GM19463 (cell line): ENCODE measurements around the gene GPR17.

Experiments used
- ATAC-seq: cut with Tn5 transposase; IDR thresholded peaks from one replicate; pipeline ENCODE4 v1.9.1; 2021; ENCODE audit warnings: mild to moderate bottlenecking, moderate library complexity; ENCODE audit not compliant: unreplicated experiment

Gene GPR17

GRCh38 chr2:127652786-127653357 lies 6.9 kb downstream of the GPR17 start:
- ATAC-seq: no peak

GRCh38 chr2:127653421-127654083 lies 7.6 kb downstream of the GPR17 start:
- no peak for ATAC-seq

- ATAC-seq: no peak
Observed at GRCh38 chr2:127654084-127654837, 8.3 kb downstream of the GPR17 start.

- no peak for ATAC-seq
Observed at GRCh38 chr2:127654838-127655175, 8.9 kb downstream of the GPR17 start.

- no peak for ATAC-seq
Observed at GRCh38 chr2:127655209-127656073, 9.5 kb downstream of the GPR17 start.

- no peak for ATAC-seq
Observed at GRCh38 chr2:127656569-127657231, 10.7 kb downstream of the GPR17 start.

GRCh38 chr2:127657232-127657595 lies 11.3 kb downstream of the GPR17 start:
- ATAC-seq: no peak

GRCh38 chr2:127658146-127658545 lies 12.2 kb downstream of the GPR17 start:
- no peak for ATAC-seq

- no peak for ATAC-seq
Observed at GRCh38 chr2:127658641-127659407, 12.9 kb downstream of the GPR17 start.

GRCh38 chr2:127659408-127660290 lies 13.7 kb downstream of the GPR17 start:
- no peak for ATAC-seq

- ATAC-seq: no peak
Observed at GRCh38 chr2:127660291-127660578, 14.3 kb downstream of the GPR17 start.

- no peak for ATAC-seq
Observed at GRCh38 chr2:127661072-127661649, 15.2 kb downstream of the GPR17 start.

- no peak for ATAC-seq
Observed at GRCh38 chr2:127661949-127662510, 16.1 kb downstream of the GPR17 start.

GRCh38 chr2:127662937-127663565 lies 17.1 kb downstream of the GPR17 start:
- no peak for ATAC-seq

- no peak for ATAC-seq
Observed at GRCh38 chr2:127663566-127664064, 17.7 kb downstream of the GPR17 start.

GRCh38 chr2:127664065-127664894 lies 18.3 kb downstream of the GPR17 start:
- ATAC-seq: no peak

GRCh38 chr2:127664895-127665225 lies 18.9 kb downstream of the GPR17 start:
- ATAC-seq: no peak
